Measurements from ENCODE around the gene FAM229B. TPM values are rescaled to one million over a fixed set of nuclear protein-coding genes. Genes with fewer than 3 reads are reported as not detected.
"Not testable (repeated sequence)": the region's sequence is repeated elsewhere in the genome, so short reads cannot be mapped to it uniquely, and the experiment has no call there.

The FAM229B gene
- total and polyA plus RNA-seq, 5 donors, result 60.2 to 77.7 (median 75.2) TPM

GRCh38 chr6:112044856-112045255 lies 42.5 kb upstream of the FAM229B start:
- Histone ChIP-seq H3K9me3 (ENCODE audit: control insufficient read depth, low read length) (no peaks in the 10 kb centered on the region), H3K4me1 (ENCODE audit: control insufficient read depth, insufficient read depth, low read length) (no peaks in the 10 kb centered on the region), H3K27ac (ENCODE audit: low read length) (peak overlapping the region; percentile 53), H3K27me3 (ENCODE audit: control insufficient read depth, insufficient read depth) (no peaks in the 10 kb centered on the region), H3K4me3 (ENCODE audit: low read length) (no peak overlapping the region)
- DNase-seq (no peak), ATAC-seq (no peak)
- intact Hi-C loops (cut with DNase I), result loop anchor here in 2 of 4 donors (5.0 to 10.0 kb wide), 2 partner anchors 330 to 338 kb away; no protein-coding TSS in a partner anchor
- 61% methylated on average over 3 of the region's 3 CpGs for WGBS

DNA sequence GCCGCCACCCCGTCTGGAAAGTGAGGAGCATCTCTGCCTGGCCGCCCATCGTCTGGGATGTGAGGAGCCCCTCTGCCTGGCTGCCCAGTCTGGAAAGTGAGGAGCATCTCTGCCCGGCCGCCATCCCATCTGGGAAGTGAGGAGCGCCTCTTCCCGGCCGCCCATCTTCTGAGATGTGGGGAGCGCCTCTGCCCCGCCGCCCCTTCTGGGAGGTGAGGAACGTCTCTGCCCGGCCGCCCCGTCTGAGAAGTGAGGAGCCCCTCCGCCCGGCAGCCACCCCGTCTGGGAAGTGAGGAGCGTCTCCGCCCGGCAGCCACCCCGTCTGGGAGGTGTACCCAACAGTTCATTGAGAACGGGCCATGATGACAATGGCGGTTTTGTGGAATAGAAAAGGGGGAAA lies 39.9 kb upstream of the FAM229B start:
- H3K9me3 ChIP-seq (ENCODE audit: control insufficient read depth, low read length); ATAC-seq; DNase-seq; H3K4me1 ChIP-seq (ENCODE audit: control insufficient read depth, insufficient read depth, low read length); H3K27ac ChIP-seq (ENCODE audit: low read length); H3K27me3 ChIP-seq (ENCODE audit: control insufficient read depth, insufficient read depth); H3K4me3 ChIP-seq (ENCODE audit: low read length): not testable (repeated sequence)
- intact Hi-C loops (cut with DNase I), result loop anchor here in 1 of 4 donors (10.0 kb wide), 1 partner anchor 333 kb away; no protein-coding TSS in a partner anchor
- 95% methylated on average over 25 of the region's 25 CpGs for WGBS

DNA sequence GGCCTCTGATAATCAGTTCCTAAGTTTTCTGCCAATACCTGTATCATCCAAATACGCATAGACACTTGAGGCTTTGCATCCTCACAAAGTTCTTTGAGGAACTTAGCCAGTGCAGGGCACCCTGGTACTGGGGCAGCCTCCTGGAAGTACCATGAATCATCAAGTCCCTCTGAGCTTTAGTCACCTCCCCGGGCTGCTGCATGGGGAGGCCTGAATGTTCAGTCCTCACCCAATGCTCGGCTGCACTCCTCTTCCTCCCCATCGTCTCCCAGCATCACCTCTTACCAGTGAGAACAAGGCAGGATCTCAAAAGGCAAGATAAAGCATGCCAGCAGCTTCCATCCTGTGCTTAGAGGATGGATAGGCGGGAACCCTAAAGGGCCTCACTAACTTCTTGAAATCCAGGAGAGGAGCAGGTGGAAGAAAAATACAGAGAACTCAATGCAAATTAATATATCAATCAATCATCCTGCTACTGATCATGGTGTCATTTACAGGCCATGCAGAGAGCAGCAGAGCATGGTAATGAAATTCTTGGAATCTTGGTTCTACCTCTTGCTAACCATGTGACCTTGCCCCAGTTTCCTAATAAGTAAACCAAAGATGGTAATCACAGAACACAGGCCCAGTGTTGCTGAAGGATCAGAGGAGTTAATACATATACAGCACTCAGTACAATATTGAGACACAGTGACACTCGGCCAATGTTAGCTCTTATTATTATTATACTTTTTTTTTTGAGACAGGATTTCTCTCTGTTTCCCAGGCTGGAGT lies 38.2 kb upstream of the FAM229B start:
- no peak for DNase-seq
- Histone ChIP-seq H3K4me1 (ENCODE audit: control insufficient read depth, insufficient read depth, low read length) (no peaks in the 10 kb centered on the region), H3K4me3 (ENCODE audit: low read length) (no peak overlapping the region), H3K9me3 (ENCODE audit: control insufficient read depth, low read length) (no peaks in the 10 kb centered on the region), H3K27me3 (ENCODE audit: control insufficient read depth, insufficient read depth) (no peaks in the 10 kb centered on the region), H3K27ac (ENCODE audit: low read length) (no peak overlapping the region)
- ATAC-seq, result no peak
- 81% methylated on average over 6 of the region's 6 CpGs for WGBS
- intact Hi-C loops (cut with DNase I), result loop anchor here in 1 of 4 donors (10.0 kb wide), 1 partner anchor 334 kb away; no protein-coding TSS in a partner anchor

DNA sequence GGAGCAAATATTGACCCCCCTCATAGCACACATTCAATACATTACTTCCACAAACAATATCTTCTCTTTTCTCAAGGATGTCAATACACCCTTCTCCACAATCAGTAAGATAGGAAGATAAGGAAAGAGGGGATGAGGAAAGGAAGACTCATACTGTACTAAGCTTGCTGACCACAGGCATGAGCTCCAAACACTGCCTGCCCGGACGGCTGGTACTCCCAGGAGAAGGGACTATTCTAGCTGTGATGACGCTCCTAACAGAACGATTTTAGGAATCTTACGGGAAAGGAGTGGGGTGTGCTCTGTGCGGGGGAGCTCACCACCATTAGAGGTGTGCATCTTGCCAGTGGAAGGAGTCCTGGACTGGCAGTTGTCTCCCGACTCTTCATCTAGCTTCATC lies 37.4 kb upstream of the FAM229B start:
- H3K4me1 ChIP-seq (ENCODE audit: control insufficient read depth, insufficient read depth, low read length), result no peaks in the 10 kb centered on the region
- DNase-seq (no peak), ATAC-seq (no peak)
- H3K27ac ChIP-seq (ENCODE audit: low read length), result no peak overlapping the region
- WGBS, result 87% methylated on average over 7 of the region's 7 CpGs
- no peaks in the 10 kb centered on the region for H3K27me3 ChIP-seq (ENCODE audit: control insufficient read depth, insufficient read depth)
- intact Hi-C loops (cut with DNase I), result loop anchor here in 1 of 4 donors (10.0 kb wide), 1 partner anchor 335 kb away; no protein-coding TSS in a partner anchor
- no peak overlapping the region for H3K4me3 ChIP-seq (ENCODE audit: low read length)
- no peaks in the 10 kb centered on the region for H3K9me3 ChIP-seq (ENCODE audit: control insufficient read depth, low read length)

- Histone ChIP-seq H3K4me1 (ENCODE audit: control insufficient read depth, insufficient read depth, low read length) (no peaks in the 10 kb centered on the region), H3K27ac (ENCODE audit: low read length) (no peak overlapping the region), H3K27me3 (ENCODE audit: control insufficient read depth, insufficient read depth) (no peaks in the 10 kb centered on the region), H3K4me3 (ENCODE audit: low read length) (no peak overlapping the region), H3K9me3 (ENCODE audit: control insufficient read depth, low read length) (no peaks in the 10 kb centered on the region)
- intact Hi-C loops (cut with DNase I), result no loop called here
- ATAC-seq (no peak), DNase-seq (no peak)
- WGBS, result 97% methylated on average over 5 of the region's 5 CpGs
These were observed 37.0 kb upstream of the FAM229B start for GRCh38 chr6:112050429-112050828.

GRCh38 chr6:112051251-112051740 lies 36.1 kb upstream of the FAM229B start:
- H3K4me1 ChIP-seq (ENCODE audit: control insufficient read depth, insufficient read depth, low read length); H3K27me3 ChIP-seq (ENCODE audit: control insufficient read depth, insufficient read depth); H3K9me3 ChIP-seq (ENCODE audit: control insufficient read depth, low read length); DNase-seq; H3K4me3 ChIP-seq (ENCODE audit: low read length); H3K27ac ChIP-seq (ENCODE audit: low read length); intact Hi-C loops (cut with DNase I); ATAC-seq: not testable (repeated sequence)
- WGBS, result 83% methylated on average over 4 of the region's 4 CpGs

DNA sequence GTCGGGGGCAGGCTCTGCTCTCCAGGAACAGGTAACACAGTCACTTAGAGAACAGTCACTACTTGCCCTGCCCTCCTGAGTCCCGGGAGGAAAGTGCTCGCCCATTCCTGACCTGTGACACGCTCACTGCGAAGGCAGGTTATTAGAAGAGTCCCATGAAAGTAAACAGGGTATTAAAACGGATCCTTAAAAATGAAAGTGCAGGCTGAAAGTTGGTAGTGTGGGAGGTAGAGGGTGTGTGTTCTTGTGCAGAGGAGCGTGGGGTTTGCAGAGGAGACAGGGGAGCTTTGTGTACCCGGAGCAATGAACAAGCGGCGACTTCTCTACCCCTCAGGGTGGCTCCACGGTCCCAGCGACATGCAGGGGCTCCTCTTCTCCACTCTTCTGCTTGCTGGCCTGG lies 33.4 kb upstream of the FAM229B start, which contains the start of gene CCN6:
Gene CCN6 (plus strand): TSS at position 104 of the 400 bp plus-strand sequence. CDS start 254 bp downstream, at position 358.
- WGBS, result 89% methylated on average over 12 of the region's 12 CpGs
- Histone ChIP-seq H3K9me3 (ENCODE audit: control insufficient read depth, low read length) (no peaks in the 10 kb centered on the region), H3K27me3 (ENCODE audit: control insufficient read depth, insufficient read depth) (no peaks in the 10 kb centered on the region), H3K4me3 (ENCODE audit: low read length) (no peak within 1 kb of the TSS), H3K4me1 (ENCODE audit: control insufficient read depth, insufficient read depth, low read length) (no peaks in the 10 kb centered on the region), H3K27ac (ENCODE audit: low read length) (no peak within 1 kb of the TSS)
- intact Hi-C loops (cut with DNase I), result no loop called here
- ATAC-seq, result peak in 1 of 2 donors; percentile 11
- DNase-seq, result no peak

- ATAC-seq (no peak), DNase-seq (no peak)
- intact Hi-C loops (cut with DNase I), result no loop called here
- WGBS, result 80% methylated on average over 10 of the region's 10 CpGs
- Histone ChIP-seq H3K4me3 (ENCODE audit: low read length) (no peak overlapping the region), H3K4me1 (ENCODE audit: control insufficient read depth, insufficient read depth, low read length) (no peaks in the 10 kb centered on the region), H3K27me3 (ENCODE audit: control insufficient read depth, insufficient read depth) (no peaks in the 10 kb centered on the region), H3K27ac (ENCODE audit: low read length) (no peak overlapping the region), H3K9me3 (ENCODE audit: control insufficient read depth, low read length) (no peaks in the 10 kb centered on the region)
These were observed 32.7 kb upstream of the FAM229B start for GRCh38 chr6:112054555-112055190.

DNA sequence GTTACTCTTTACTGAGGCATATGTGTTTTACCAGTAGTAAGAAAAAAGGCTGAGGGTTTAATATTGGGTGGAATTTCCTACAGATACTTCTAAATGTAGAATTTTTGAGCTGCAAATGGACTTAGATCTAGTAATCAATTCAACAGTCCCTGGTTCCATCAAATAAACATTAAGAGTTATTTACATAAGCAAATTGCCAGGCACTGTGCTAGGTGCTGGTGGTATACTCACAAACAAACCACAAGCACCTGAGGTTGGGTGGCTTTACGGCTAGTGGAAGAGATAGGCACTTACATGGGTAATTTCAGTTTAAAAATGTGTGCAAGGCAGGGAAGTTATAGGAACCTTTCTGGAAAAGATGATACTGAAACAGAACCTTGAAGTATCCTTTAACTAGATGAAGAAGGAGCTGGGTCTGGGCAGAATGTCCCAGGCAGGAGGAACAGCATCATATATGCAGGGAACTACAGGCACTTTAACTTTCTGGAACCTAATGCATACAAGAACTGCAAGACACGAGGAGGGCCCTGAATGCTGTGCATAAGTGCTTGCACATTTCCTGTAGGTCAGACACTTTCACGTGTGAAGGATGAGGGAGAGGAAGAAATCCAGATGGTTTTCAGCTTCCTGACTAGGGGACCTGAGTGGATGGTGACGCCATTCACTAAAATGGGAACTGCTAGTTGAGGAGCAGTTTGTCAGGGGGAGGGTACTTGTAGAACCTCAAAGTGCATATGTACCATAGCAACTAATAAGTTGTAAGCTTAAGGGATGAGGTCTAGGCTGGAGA lies 29.0 kb upstream of the FAM229B start:
- no peak for ATAC-seq
- Histone ChIP-seq H3K4me1 (ENCODE audit: control insufficient read depth, insufficient read depth, low read length) (no peaks in the 10 kb centered on the region), H3K9me3 (ENCODE audit: control insufficient read depth, low read length) (no peaks in the 10 kb centered on the region), H3K27me3 (ENCODE audit: control insufficient read depth, insufficient read depth) (no peaks in the 10 kb centered on the region), H3K27ac (ENCODE audit: low read length) (no peak overlapping the region), H3K4me3 (ENCODE audit: low read length) (no peak overlapping the region)
- DNase-seq, result no peak
- intact Hi-C loops (cut with DNase I), result no loop called here
- WGBS, result 64% methylated on average over 4 of the region's 4 CpGs

GRCh38 chr6:112061605-112062004 lies 25.8 kb upstream of the FAM229B start:
- intact Hi-C loops (cut with DNase I), result no loop called here
- DNase-seq, result no peak
- Histone ChIP-seq H3K4me3 (ENCODE audit: low read length) (no peak overlapping the region), H3K27ac (ENCODE audit: low read length) (no peak overlapping the region), H3K4me1 (ENCODE audit: control insufficient read depth, insufficient read depth, low read length) (no peaks in the 10 kb centered on the region), H3K27me3 (ENCODE audit: control insufficient read depth, insufficient read depth) (no peaks in the 10 kb centered on the region), H3K9me3 (ENCODE audit: control insufficient read depth, low read length) (no peaks in the 10 kb centered on the region)
- WGBS, result 94% methylated on average over 4 of the region's 4 CpGs
- no peak for ATAC-seq
